Panc1 (cell line): ENCODE results near the gene CREB5. TPM values are rescaled to one million over a fixed set of nuclear protein-coding genes. Genes with fewer than 3 reads are reported as not detected.

ENCODE experiments used
- ATAC-seq: fragments of 200-7000 bp; cut with Tn5 transposase; 2 replicates; pipeline ENCODE4 v1.9.1; 2020; ENCODE audit warnings: mild to moderate bottlenecking, moderate library complexity
- BruUV-seq: library from RNA; stranded (reverse); fragments of 400-500 nt; replicated peaks from 2 replicates; lab custom pipeline; 2021; lab: Mats Ljungman, UMichigan
- CTCF ChIA-PET: fragments of 300-600 bp; sonication (Branson Sonifier 250); formaldehyde crosslinking; loops from one replicate; lab custom pipeline; 2022; ENCODE audit warnings: antibody characterized with exemption; lab: Charles Lee
- POLR2A ChIA-PET: fragments of 300-600 bp; sonication (Branson Sonifier 250); formaldehyde crosslinking; loops from one replicate; lab custom pipeline; 2022; ENCODE audit warnings: antibody characterized with exemption; lab: Charles Lee
- DNase-seq: peaks from one replicate; pipeline ENCODE4 v3.0.0-alpha.2; 2010; ENCODE audit warnings: low read depth, low spot score
- H3K27ac ChIP-seq: 2 replicates; pipeline ENCODE4 v1.5.1; 2011; ENCODE audit warnings: mild to moderate bottlenecking, low read length, inconsistent platforms
- H3K27me3 ChIP-seq: fragments of 200-500 bp; sonication (Bioruptor generic); 2 replicates; pipeline ENCODE4 v1.6.0; 2014; ENCODE audit warnings: low read length, inconsistent platforms; ENCODE audit not compliant: control insufficient read depth, insufficient read depth
- H3K36me3 ChIP-seq: fragments of 200-500 bp; sonication (Bioruptor generic); 2 replicates; pipeline ENCODE4 v1.5.1; 2014; ENCODE audit warnings: inconsistent platforms, mild to moderate bottlenecking, low read length, moderate library complexity; ENCODE audit not compliant: control insufficient read depth, insufficient read depth
- H3K4me1 ChIP-seq: 2 replicates; pipeline ENCODE4 v1.5.1; 2011; ENCODE audit warnings: inconsistent platforms, mild to moderate bottlenecking, low read length, moderate library complexity; ENCODE audit not compliant: control insufficient read depth, insufficient read depth
- H3K4me3 ChIP-seq, 2 experiments: 2 replicates each; pipeline ENCODE4 v1.5.1; 2011 to 2012; ENCODE audit warnings: low read depth in 2 of 2, low read length in 2 of 2, mild to moderate bottlenecking in 2 of 2, inconsistent platforms in 1 of 2, moderate library complexity in 1 of 2
- H3K9me3 ChIP-seq: fragments of 200-500 bp; sonication (Bioruptor generic); 2 replicates; pipeline ENCODE4 v1.5.1; 2014; ENCODE audit warnings: low read depth, mild to moderate bottlenecking, inconsistent platforms, low read length, moderate library complexity; ENCODE audit not compliant: control insufficient read depth, insufficient read depth
- POLR2AphosphoS5 ChIP-seq: IDR thresholded peaks from 2 replicates; pipeline ENCODE4 v1.6.1; 2012; ENCODE audit warnings: mild to moderate bottlenecking, low read depth, low read length, moderate library complexity
- SIN3A ChIP-seq: IDR thresholded peaks from 2 replicates; pipeline ENCODE4 v1.6.1; 2012; ENCODE audit warnings: low read depth, mild to moderate bottlenecking, low read length, moderate library complexity, borderline replicate concordance; ENCODE audit not compliant: insufficient read depth
- TCF7L2 ChIP-seq: IDR thresholded peaks from 2 replicates; pipeline ENCODE4 v1.6.1; 2011; ENCODE audit warnings: mild to moderate bottlenecking, low read depth, low read length, inconsistent platforms
- in situ Hi-C: cut with HindIII; loops from 2 replicates; pipeline ENCODE4 v1.10.0; 2016; ENCODE audit warnings: low sequenced_read_pairs, low pct_unique_long_range_greater_than_20kb
- intact Hi-C: fragments of 100-400 bp; cut with micrococcal nuclease; formaldehyde crosslinking; loops from one replicate; pipeline ENCODE4 v1.10.0; 2022; ENCODE audit not compliant: unreplicated experiment
- total RNA-seq: library from RNA; stranded (reverse); gene quantifications from one replicate; pipeline ENCODE4 v1.2.1, GENCODE V29; 2021; ENCODE audit not compliant: unreplicated experiment
- TF ChIP-seq, protein P1 (sequence below), 2 experiments: IDR thresholded peaks; 2 replicates each; pipeline ENCODE4 v1.6.1; 2011 to 2012; ENCODE audit warnings: low read depth in 2 of 2, control low read depth in 1 of 2, low read length in 1 of 2, mild to moderate bottlenecking in 1 of 2, moderate library complexity in 1 of 2; ENCODE audit not compliant: insufficient read depth in 1 of 2
- TF ChIP-seq, protein P2 (sequence below): fragments of 450-650 bp; IDR thresholded peaks from 2 replicates; pipeline ENCODE4 v1.5.1; 2017; ENCODE audit warnings: mild to moderate bottlenecking

CREB5 gene
- total RNA-seq, 1 experiment from 2014 or later, result 3.1 TPM

DNA sequence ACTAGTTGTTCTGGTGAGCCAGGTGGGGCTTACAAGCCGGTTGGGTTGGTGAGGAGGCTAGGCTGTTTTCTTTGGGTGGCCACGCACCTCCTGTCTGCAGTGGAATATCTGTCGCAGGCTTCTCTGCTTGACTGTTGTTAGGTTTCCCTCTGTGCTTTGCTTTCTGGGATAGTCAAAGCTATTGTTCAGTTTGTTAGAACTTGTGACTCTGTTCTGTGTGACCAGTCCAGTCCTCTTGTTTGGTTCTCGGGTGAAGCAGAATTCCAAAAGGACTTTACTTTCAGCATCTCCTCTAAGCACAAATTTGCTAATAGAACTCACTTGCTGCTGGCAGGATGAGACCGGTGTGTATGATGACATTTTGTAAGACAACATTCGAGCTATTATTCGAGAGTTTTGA is 105.3 kb downstream of the CREB5 start:
- ATAC-seq, result no peak
- in situ Hi-C loops, result no loop called here

DNA sequence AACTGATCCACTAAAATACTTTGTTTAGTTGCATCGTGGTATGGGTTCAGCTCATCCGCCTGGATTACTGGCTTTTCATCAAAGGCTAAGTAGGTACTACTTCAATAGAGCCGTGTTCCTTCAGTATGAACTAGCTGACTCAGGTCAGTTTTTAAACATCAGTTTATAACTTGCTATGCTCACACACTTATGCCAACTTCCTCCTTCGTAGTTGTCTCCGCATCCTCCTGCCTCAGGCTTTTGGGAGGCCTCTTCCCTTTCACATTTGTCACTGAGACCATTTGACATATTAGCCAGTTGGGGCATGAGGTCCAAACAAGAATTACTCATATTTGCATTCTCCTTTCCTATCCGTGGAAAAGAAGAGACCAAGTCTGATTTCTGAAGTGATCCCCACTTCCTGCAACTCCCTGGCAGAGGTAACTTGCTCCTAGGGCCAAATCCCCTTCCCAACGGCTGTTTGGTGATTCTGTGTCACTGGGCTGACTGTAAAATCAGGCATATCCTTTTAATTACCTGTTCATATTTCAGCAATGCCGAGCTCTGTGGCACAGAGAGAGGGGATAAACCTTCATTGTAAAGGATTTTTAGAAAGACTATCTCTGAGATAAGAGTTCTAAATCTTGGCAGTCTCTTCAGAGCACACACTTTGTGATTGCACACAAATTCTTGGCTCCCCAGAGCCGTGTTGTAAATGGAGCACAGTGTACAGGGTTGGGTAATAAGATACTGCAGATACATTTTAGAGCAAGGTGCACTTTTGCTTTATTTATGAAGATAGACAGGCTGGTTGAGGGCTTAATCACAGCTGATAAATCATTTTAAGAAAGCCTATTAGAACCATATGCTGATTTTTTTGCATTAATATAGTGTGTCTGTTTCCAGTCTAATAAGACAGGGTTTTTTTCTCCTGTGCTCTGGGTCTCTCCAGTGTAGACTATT is 108.0 kb downstream of the CREB5 start:
- H3K9me3 ChIP-seq, result no peaks in the 10 kb centered on the region
- H3K27ac ChIP-seq, result no peak overlapping the region
- no peak for ATAC-seq
- no TSS peak for BruUV-seq
- DNase-seq, result no peak
- intact Hi-C loops, result no loop called here
- no peaks in the 10 kb centered on the region for H3K36me3 ChIP-seq
- ChIA-PET CTCF (no interaction called here), POLR2A (no interaction called here)
- TF ChIP-seq POLR2AphosphoS5 (no peak), SIN3A (no peak), TCF7L2 (no peak)
- TF ChIP-seq, protein P1, sequence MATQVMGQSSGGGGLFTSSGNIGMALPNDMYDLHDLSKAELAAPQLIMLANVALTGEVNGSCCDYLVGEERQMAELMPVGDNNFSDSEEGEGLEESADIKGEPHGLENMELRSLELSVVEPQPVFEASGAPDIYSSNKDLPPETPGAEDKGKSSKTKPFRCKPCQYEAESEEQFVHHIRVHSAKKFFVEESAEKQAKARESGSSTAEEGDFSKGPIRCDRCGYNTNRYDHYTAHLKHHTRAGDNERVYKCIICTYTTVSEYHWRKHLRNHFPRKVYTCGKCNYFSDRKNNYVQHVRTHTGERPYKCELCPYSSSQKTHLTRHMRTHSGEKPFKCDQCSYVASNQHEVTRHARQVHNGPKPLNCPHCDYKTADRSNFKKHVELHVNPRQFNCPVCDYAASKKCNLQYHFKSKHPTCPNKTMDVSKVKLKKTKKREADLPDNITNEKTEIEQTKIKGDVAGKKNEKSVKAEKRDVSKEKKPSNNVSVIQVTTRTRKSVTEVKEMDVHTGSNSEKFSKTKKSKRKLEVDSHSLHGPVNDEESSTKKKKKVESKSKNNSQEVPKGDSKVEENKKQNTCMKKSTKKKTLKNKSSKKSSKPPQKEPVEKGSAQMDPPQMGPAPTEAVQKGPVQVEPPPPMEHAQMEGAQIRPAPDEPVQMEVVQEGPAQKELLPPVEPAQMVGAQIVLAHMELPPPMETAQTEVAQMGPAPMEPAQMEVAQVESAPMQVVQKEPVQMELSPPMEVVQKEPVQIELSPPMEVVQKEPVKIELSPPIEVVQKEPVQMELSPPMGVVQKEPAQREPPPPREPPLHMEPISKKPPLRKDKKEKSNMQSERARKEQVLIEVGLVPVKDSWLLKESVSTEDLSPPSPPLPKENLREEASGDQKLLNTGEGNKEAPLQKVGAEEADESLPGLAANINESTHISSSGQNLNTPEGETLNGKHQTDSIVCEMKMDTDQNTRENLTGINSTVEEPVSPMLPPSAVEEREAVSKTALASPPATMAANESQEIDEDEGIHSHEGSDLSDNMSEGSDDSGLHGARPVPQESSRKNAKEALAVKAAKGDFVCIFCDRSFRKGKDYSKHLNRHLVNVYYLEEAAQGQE (IDR thresholded peaks at IDR 0.05; ENCODE audit: insufficient read depth in 1 of 2, low read depth in 2 of 2, low read length in 1 of 2), result no peak
- TF ChIP-seq, protein P2, sequence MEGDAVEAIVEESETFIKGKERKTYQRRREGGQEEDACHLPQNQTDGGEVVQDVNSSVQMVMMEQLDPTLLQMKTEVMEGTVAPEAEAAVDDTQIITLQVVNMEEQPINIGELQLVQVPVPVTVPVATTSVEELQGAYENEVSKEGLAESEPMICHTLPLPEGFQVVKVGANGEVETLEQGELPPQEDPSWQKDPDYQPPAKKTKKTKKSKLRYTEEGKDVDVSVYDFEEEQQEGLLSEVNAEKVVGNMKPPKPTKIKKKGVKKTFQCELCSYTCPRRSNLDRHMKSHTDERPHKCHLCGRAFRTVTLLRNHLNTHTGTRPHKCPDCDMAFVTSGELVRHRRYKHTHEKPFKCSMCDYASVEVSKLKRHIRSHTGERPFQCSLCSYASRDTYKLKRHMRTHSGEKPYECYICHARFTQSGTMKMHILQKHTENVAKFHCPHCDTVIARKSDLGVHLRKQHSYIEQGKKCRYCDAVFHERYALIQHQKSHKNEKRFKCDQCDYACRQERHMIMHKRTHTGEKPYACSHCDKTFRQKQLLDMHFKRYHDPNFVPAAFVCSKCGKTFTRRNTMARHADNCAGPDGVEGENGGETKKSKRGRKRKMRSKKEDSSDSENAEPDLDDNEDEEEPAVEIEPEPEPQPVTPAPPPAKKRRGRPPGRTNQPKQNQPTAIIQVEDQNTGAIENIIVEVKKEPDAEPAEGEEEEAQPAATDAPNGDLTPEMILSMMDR, result no peak
- H3K4me3 ChIP-seq, result no peak overlapping the region
- in situ Hi-C loops, result no loop called here
- no peaks in the 10 kb centered on the region for H3K4me1 ChIP-seq
- H3K27me3 ChIP-seq, result peaks cover 15% of the 10 kb centered on the region

More for the DNA sequence above, 105.3 kb downstream of the CREB5 start:
- POLR2A ChIA-PET, result no interaction called here
- peaks cover 22% of the 10 kb centered on the region; the same call in 1 of the 2 replicates for H3K27me3 ChIP-seq
- H3K4me1 ChIP-seq, result no peaks in the 10 kb centered on the region
- TF ChIP-seq, protein P2, result no peak
- TF ChIP-seq POLR2AphosphoS5, result no peak
- no peak for TF ChIP-seq TCF7L2
- TF ChIP-seq, protein P1 (IDR thresholded peaks at IDR 0.05; ENCODE audit: insufficient read depth in 1 of 2, low read depth in 2 of 2, low read length in 1 of 2), result no peak
- TF ChIP-seq SIN3A, result no peak
- DNase-seq, result no peak
- no peaks in the 10 kb centered on the region for H3K9me3 ChIP-seq
- intact Hi-C loops, result no loop called here
- no peak overlapping the region for H3K4me3 ChIP-seq
- CTCF ChIA-PET, result no interaction called here
- BruUV-seq, result no TSS peak
- H3K36me3 ChIP-seq, result no peaks in the 10 kb centered on the region
- H3K27ac ChIP-seq, result no peak overlapping the region
